CD4-positive, CD25-positive, alpha-beta regulatory T cell (primary cell): ENCODE measurements around the gene PPFIBP1. TPM values are rescaled to one million over a fixed set of nuclear protein-coding genes. Genes with fewer than 3 reads are reported as not detected.

ENCODE experiments used
- ATAC-seq, 2 donors: fragments of 150-1000 bp; cut with Tn5 transposase; one replicate each; pipeline ENCODE4 v1.10.0; 2021; ENCODE audit warnings: low read depth in 2 of 2, moderate number of reproducible peaks in 2 of 2, moderate library complexity in 1 of 2
- DNase-seq, 3 donors: peaks; one replicate each; pipeline versions ENCODE4 v3.0.0 to v3.0.0-alpha.2; 2012 to 2022; ENCODE audit warnings: mixed read lengths in 1 of 3
- H3K27ac ChIP-seq: one replicate; pipeline ENCODE4 v1.7.0; 2013; ENCODE audit warnings: mild to moderate bottlenecking, low read length; ENCODE audit not compliant: insufficient read depth, poor library complexity, severe bottlenecking
- H3K27me3 ChIP-seq: one replicate; pipeline ENCODE4 v1.7.0; 2013; ENCODE audit warnings: low read length; ENCODE audit not compliant: control insufficient read depth, insufficient read depth
- H3K36me3 ChIP-seq: one replicate; pipeline ENCODE4 v1.7.0; 2013; ENCODE audit warnings: mild to moderate bottlenecking, low read length, moderate library complexity; ENCODE audit not compliant: control insufficient read depth, insufficient read depth
- H3K4me1 ChIP-seq: 2 replicates; pipeline ENCODE4 v1.7.0; 2013; ENCODE audit warnings: mild to moderate bottlenecking, low read length; ENCODE audit not compliant: insufficient read depth, control insufficient read depth, poor library complexity, severe bottlenecking
- H3K4me3 ChIP-seq: one replicate; pipeline ENCODE4 v1.7.0; 2013; ENCODE audit warnings: low read depth, mild to moderate bottlenecking, low read length, moderate library complexity
- H3K9me3 ChIP-seq, 2 experiments: 1 replicate in 1 of 2; 2 replicates in 1 of 2; pipeline ENCODE4 v1.7.0; 2013; ENCODE audit warnings: low read length in 2 of 2, mild to moderate bottlenecking in 1 of 2, moderate library complexity in 1 of 2; ENCODE audit not compliant: control insufficient read depth in 2 of 2
- H3K27ac Mint-ChIP-seq, 3 donors: one replicate each; pipeline ENCODE4 v1.8.0; 2020 to 2022; ENCODE audit warnings: mild to moderate bottlenecking in 3 of 3, mixed read lengths in 3 of 3, moderate library complexity in 2 of 3
- H3K27me3 Mint-ChIP-seq: one replicate; pipeline ENCODE4 v1.8.0; 2022; ENCODE audit warnings: mild to moderate bottlenecking, mixed read lengths
- H3K36me3 Mint-ChIP-seq: one replicate; pipeline ENCODE4 v1.8.0; 2020; ENCODE audit warnings: mixed read lengths
- H3K4me1 Mint-ChIP-seq, 4 donors: one replicate each; pipeline ENCODE4 v1.8.0; 2020 to 2022; ENCODE audit warnings: mixed read lengths in 4 of 4, mild to moderate bottlenecking in 1 of 4
- H3K4me3 Mint-ChIP-seq, 4 donors: one replicate each; pipeline ENCODE4 v1.8.0; 2020 to 2022; ENCODE audit warnings: mild to moderate bottlenecking in 4 of 4, mixed read lengths in 4 of 4, moderate library complexity in 3 of 4
- H3K9me3 Mint-ChIP-seq, 7 donors: one replicate each; pipeline ENCODE4 v1.8.0; 2020 to 2022; ENCODE audit warnings: mixed read lengths in 7 of 7, mild to moderate bottlenecking in 3 of 7, moderate library complexity in 2 of 7
- polyA plus RNA-seq, 4 donors: library from polyadenylated mRNA; unstranded; fragments of 300-500 nt; fragmentation: Illumina TruSeq; gene quantifications; one replicate each; pipeline ENCODE4 v1.2.3, GENCODE V29; 2021
- total RNA-seq: library from RNA; stranded (reverse); gene quantifications from one replicate; pipeline ENCODE4 v1.2.3, GENCODE V29; 2022

The PPFIBP1 gene
- total and polyA plus RNA-seq, 5 donors from 2014 or later: 1.0 to 6.6 (median 2.3) TPM

- Mint-ChIP-seq H3K9me3 (no peaks in the 10 kb centered on the region), H3K27ac (no peak overlapping the region), H3K36me3 (no peaks in the 10 kb centered on the region), H3K27me3 (peaks cover 16% of the 10 kb centered on the region), H3K4me3 (no peak overlapping the region), H3K4me1 (peaks cover 0 to 8% (median 3%) of the 10 kb centered on the region in 4 donors)
- Histone ChIP-seq H3K9me3 (no peaks in the 10 kb centered on the region), H3K36me3 (no peaks in the 10 kb centered on the region), H3K27ac (no peak overlapping the region), H3K4me3 (no peak overlapping the region), H3K4me1 (no peaks in the 10 kb centered on the region), H3K27me3 (no peaks in the 10 kb centered on the region)
- DNase-seq (no peak), ATAC-seq (no peak)
Observed at GRCh38 chr12:27551172-27551840, 27.3 kb downstream of the PPFIBP1 start.

GRCh38 chr12:27552235-27552634 lies 28.2 kb downstream of the PPFIBP1 start:
- Mint-ChIP-seq H3K4me3 (no peak overlapping the region), H3K4me1 (peaks cover 0 to 9% (median 4%) of the 10 kb centered on the region in 4 donors), H3K27ac (no peak overlapping the region), H3K27me3 (peaks cover 19% of the 10 kb centered on the region), H3K36me3 (no peaks in the 10 kb centered on the region), H3K9me3 (no peaks in the 10 kb centered on the region)
- no peaks in the 10 kb centered on the region for H3K9me3 ChIP-seq
- no peaks in the 10 kb centered on the region for H3K27me3 ChIP-seq
- no peaks in the 10 kb centered on the region for H3K36me3 ChIP-seq
- no peak overlapping the region for H3K27ac ChIP-seq
- ATAC-seq (no peak), DNase-seq (no peak)
- no peak overlapping the region for H3K4me3 ChIP-seq
- no peaks in the 10 kb centered on the region for H3K4me1 ChIP-seq

- no peaks in the 10 kb centered on the region for H3K4me1 ChIP-seq
- no peak overlapping the region for H3K4me3 ChIP-seq
- H3K36me3 ChIP-seq: no peaks in the 10 kb centered on the region
- no peak overlapping the region for H3K4me3 Mint-ChIP-seq
- no peak overlapping the region for H3K27ac ChIP-seq
- H3K9me3 Mint-ChIP-seq: no peaks in the 10 kb centered on the region
- H3K27ac Mint-ChIP-seq: no peak overlapping the region
- no peaks in the 10 kb centered on the region for H3K9me3 ChIP-seq
- H3K4me1 Mint-ChIP-seq: peaks cover 0 to 9% (median 4%) of the 10 kb centered on the region in 4 donors
- ATAC-seq (no peak), DNase-seq (no peak)
- H3K27me3 Mint-ChIP-seq: peaks cover 22% of the 10 kb centered on the region
- H3K27me3 ChIP-seq: no peaks in the 10 kb centered on the region
- no peaks in the 10 kb centered on the region for H3K36me3 Mint-ChIP-seq
Observed at GRCh38 chr12:27552886-27553560, 29.0 kb downstream of the PPFIBP1 start.

GRCh38 chr12:27553941-27554340 lies 29.9 kb downstream of the PPFIBP1 start:
- ATAC-seq: no peak
- H3K4me3 ChIP-seq: no peak overlapping the region
- no peak overlapping the region for H3K4me3 Mint-ChIP-seq
- no peak overlapping the region for H3K27ac Mint-ChIP-seq
- no peaks in the 10 kb centered on the region for H3K27me3 ChIP-seq
- H3K36me3 Mint-ChIP-seq: no peaks in the 10 kb centered on the region
- H3K9me3 Mint-ChIP-seq: no peaks in the 10 kb centered on the region
- H3K36me3 ChIP-seq: no peaks in the 10 kb centered on the region
- H3K27ac ChIP-seq: no peak overlapping the region
- no peak for DNase-seq
- H3K4me1 Mint-ChIP-seq: peaks cover 0 to 9% (median 6%) of the 10 kb centered on the region in 4 donors
- no peaks in the 10 kb centered on the region for H3K4me1 ChIP-seq
- H3K9me3 ChIP-seq: no peaks in the 10 kb centered on the region
- peaks cover 19% of the 10 kb centered on the region for H3K27me3 Mint-ChIP-seq

- H3K9me3 Mint-ChIP-seq: no peaks in the 10 kb centered on the region
- H3K27me3 Mint-ChIP-seq: peaks cover 19% of the 10 kb centered on the region
- DNase-seq (no peak), ATAC-seq (no peak)
- H3K4me1 ChIP-seq: no peaks in the 10 kb centered on the region
- no peaks in the 10 kb centered on the region for H3K36me3 Mint-ChIP-seq
- no peaks in the 10 kb centered on the region for H3K9me3 ChIP-seq
- no peak overlapping the region for H3K27ac ChIP-seq
- H3K4me3 ChIP-seq: no peak overlapping the region
- no peaks in the 10 kb centered on the region for H3K27me3 ChIP-seq
- H3K4me1 Mint-ChIP-seq: peaks cover 0 to 9% (median 6%) of the 10 kb centered on the region in 4 donors
- H3K36me3 ChIP-seq: no peaks in the 10 kb centered on the region
- H3K27ac Mint-ChIP-seq: no peak overlapping the region
- no peak overlapping the region for H3K4me3 Mint-ChIP-seq
Observed at GRCh38 chr12:27554421-27555186, 30.6 kb downstream of the PPFIBP1 start.

GRCh38 chr12:27555361-27555760 lies 31.4 kb downstream of the PPFIBP1 start:
- ATAC-seq: no peak
- H3K27ac Mint-ChIP-seq: no peak overlapping the region
- Histone ChIP-seq H3K27me3 (no peaks in the 10 kb centered on the region), H3K36me3 (no peaks in the 10 kb centered on the region), H3K27ac (no peak overlapping the region), H3K4me3 (no peak overlapping the region), H3K9me3 (no peaks in the 10 kb centered on the region), H3K4me1 (no peaks in the 10 kb centered on the region)
- peaks cover 21% of the 10 kb centered on the region for H3K27me3 Mint-ChIP-seq
- DNase-seq: no peak
- peaks cover 0 to 9% (median 6%) of the 10 kb centered on the region in 4 donors for H3K4me1 Mint-ChIP-seq
- no peaks in the 10 kb centered on the region for H3K36me3 Mint-ChIP-seq
- H3K9me3 Mint-ChIP-seq: no peaks in the 10 kb centered on the region
- no peak overlapping the region for H3K4me3 Mint-ChIP-seq

- Mint-ChIP-seq H3K4me3 (no peak overlapping the region), H3K4me1 (peaks cover 0 to 9% (median 6%) of the 10 kb centered on the region in 4 donors), H3K36me3 (no peaks in the 10 kb centered on the region), H3K27ac (peak overlapping the region in 1 of 3 donors; percentile 23), H3K27me3 (peaks cover 28% of the 10 kb centered on the region), H3K9me3 (no peaks in the 10 kb centered on the region)
- H3K9me3 ChIP-seq: no peaks in the 10 kb centered on the region
- no peak overlapping the region for H3K27ac ChIP-seq
- ATAC-seq: no peak
- peak in 1 of 3 donors; percentile 12 for DNase-seq
- H3K27me3 ChIP-seq: no peaks in the 10 kb centered on the region
- no peaks in the 10 kb centered on the region for H3K36me3 ChIP-seq
- no peaks in the 10 kb centered on the region for H3K4me1 ChIP-seq
- no peak overlapping the region for H3K4me3 ChIP-seq
Observed at GRCh38 chr12:27555925-27556778, 32.1 kb downstream of the PPFIBP1 start.
